Measurements from ENCODE around the gene HGFAC. TPM values are rescaled to one million over a fixed set of nuclear protein-coding genes. Genes with fewer than 3 reads are reported as not detected.

Gene HGFAC
- polyA plus RNA-seq, 4 donors = 0.21 to 0.30 TPM; not detected in 2

- H3K9me3 ChIP-seq (ENCODE audit: control insufficient read depth in 2 of 2, insufficient read depth in 1 of 2, low read depth in 1 of 2, low read length in 1 of 2) = no peaks in the 10 kb centered on the region
- H3K4me3 ChIP-seq (ENCODE audit: low read depth in 1 of 3, low read length in 3 of 3) = no peak overlapping the region
- no peak overlapping the region for H3K27ac ChIP-seq (ENCODE audit: low read depth in 1 of 3, low read length in 2 of 3)
- no peaks in the 10 kb centered on the region for H3K4me1 ChIP-seq (ENCODE audit: control insufficient read depth in 3 of 3, insufficient read depth in 2 of 3, low read depth in 1 of 3, low read length in 2 of 3)
- H3K27me3 ChIP-seq (ENCODE audit: control insufficient read depth in 3 of 3, insufficient read depth in 3 of 3, low read length in 3 of 3) = peaks cover 0 to 30% (median 4%) of the 10 kb centered on the region in 3 donors
- DNase-seq = no peak
- no peaks in the 10 kb centered on the region for H3K36me3 ChIP-seq (ENCODE audit: control insufficient read depth in 3 of 3, insufficient read depth in 2 of 3, low read depth in 1 of 3, low read length in 3 of 3)
- no peak for FAIRE-seq
- 32 to 72% (median 50%) methylated on average over 10 of the region's 10 CpGs for WGBS, 3 donors
Measured at GRCh38 chr4:3462321-3462789, 20.6 kb downstream of the HGFAC start.

GRCh38 chr4:3462790-3463415, 21.1 kb downstream of the HGFAC start, which contains the start of gene DOK7:
Gene DOK7 (plus strand): TSS chr4:3463306. CDS start chr4:3463376, 70 bp downstream.
- DNase-seq = peak in 1 of 2 donors; percentile 51
- WGBS, 3 donors = 1 to 15% (median 4%) methylated on average over 22 to 44 of the region's 44 CpGs

GRCh38 chr4:3463556-3464348, 22.0 kb downstream of the HGFAC start:
- Histone ChIP-seq H3K36me3 (ENCODE audit: control insufficient read depth in 3 of 3, insufficient read depth in 2 of 3, low read depth in 1 of 3, low read length in 3 of 3) (no peaks in the 10 kb centered on the region), H3K4me3 (ENCODE audit: low read depth in 1 of 3, low read length in 3 of 3) (peak overlapping the region in 1 of 3 donors; percentile 42)
- no peak for DNase-seq

More at GRCh38 chr4:3462790-3463415, 21.1 kb downstream of the HGFAC start, which contains the start of gene DOK7:
- Histone ChIP-seq H3K9me3 (ENCODE audit: control insufficient read depth in 2 of 2, insufficient read depth in 1 of 2, low read depth in 1 of 2, low read length in 1 of 2) (no peaks in the 10 kb centered on the region), H3K27ac (ENCODE audit: low read depth in 1 of 3, low read length in 2 of 3) (no peak within 1 kb of the TSS), H3K4me1 (ENCODE audit: control insufficient read depth in 3 of 3, insufficient read depth in 2 of 3, low read depth in 1 of 3, low read length in 2 of 3) (no peaks in the 10 kb centered on the region), H3K27me3 (ENCODE audit: control insufficient read depth in 3 of 3, insufficient read depth in 3 of 3, low read length in 3 of 3) (peaks cover 0 to 30% (median 4%) of the 10 kb centered on the region in 3 donors), H3K4me3 (ENCODE audit: low read depth in 1 of 3, low read length in 3 of 3) (peak within 1 kb of the TSS in 1 of 3 donors; percentile 42), H3K36me3 (ENCODE audit: control insufficient read depth in 3 of 3, insufficient read depth in 2 of 3, low read depth in 1 of 3, low read length in 3 of 3) (no peaks in the 10 kb centered on the region)
- FAIRE-seq = no peak

GRCh38 chr4:3464349-3464905, 22.7 kb downstream of the HGFAC start:
- no peaks in the 10 kb centered on the region for H3K4me1 ChIP-seq (ENCODE audit: control insufficient read depth in 3 of 3, insufficient read depth in 2 of 3, low read depth in 1 of 3, low read length in 2 of 3)
- DNase-seq (no peak), FAIRE-seq (no peak)
- no peaks in the 10 kb centered on the region for H3K36me3 ChIP-seq (ENCODE audit: control insufficient read depth in 3 of 3, insufficient read depth in 2 of 3, low read depth in 1 of 3, low read length in 3 of 3)
- WGBS, 3 donors = 78 to 89% (median 79%) methylated on average over 13 to 15 of the region's 15 CpGs
- H3K27ac ChIP-seq (ENCODE audit: low read depth in 1 of 3, low read length in 2 of 3) = no peak overlapping the region
- H3K27me3 ChIP-seq (ENCODE audit: control insufficient read depth in 3 of 3, insufficient read depth in 3 of 3, low read length in 3 of 3) = peaks cover 0 to 30% (median 4%) of the 10 kb centered on the region in 3 donors
- H3K9me3 ChIP-seq (ENCODE audit: control insufficient read depth in 2 of 2, insufficient read depth in 1 of 2, low read depth in 1 of 2, low read length in 1 of 2) = no peaks in the 10 kb centered on the region
- no peak overlapping the region for H3K4me3 ChIP-seq (ENCODE audit: low read depth in 1 of 3, low read length in 3 of 3)

More at GRCh38 chr4:3463556-3464348, 22.0 kb downstream of the HGFAC start:
- no peak for FAIRE-seq
- Histone ChIP-seq H3K9me3 (ENCODE audit: control insufficient read depth in 2 of 2, insufficient read depth in 1 of 2, low read depth in 1 of 2, low read length in 1 of 2) (no peaks in the 10 kb centered on the region), H3K27ac (ENCODE audit: low read depth in 1 of 3, low read length in 2 of 3) (no peak overlapping the region), H3K27me3 (ENCODE audit: control insufficient read depth in 3 of 3, insufficient read depth in 3 of 3, low read length in 3 of 3) (peaks cover 0 to 30% (median 4%) of the 10 kb centered on the region in 3 donors), H3K4me1 (ENCODE audit: control insufficient read depth in 3 of 3, insufficient read depth in 2 of 3, low read depth in 1 of 3, low read length in 2 of 3) (no peaks in the 10 kb centered on the region)
- WGBS, 3 donors = 21 to 51% (median 31%) methylated on average over 28 to 43 of the region's 43 CpGs

GRCh38 chr4:3464911-3465697, 23.3 kb downstream of the HGFAC start:
- Histone ChIP-seq H3K9me3 (ENCODE audit: control insufficient read depth in 2 of 2, insufficient read depth in 1 of 2, low read depth in 1 of 2, low read length in 1 of 2) (no peaks in the 10 kb centered on the region), H3K27ac (ENCODE audit: low read depth in 1 of 3, low read length in 2 of 3) (no peak overlapping the region), H3K36me3 (ENCODE audit: control insufficient read depth in 3 of 3, insufficient read depth in 2 of 3, low read depth in 1 of 3, low read length in 3 of 3) (no peaks in the 10 kb centered on the region), H3K4me1 (ENCODE audit: control insufficient read depth in 3 of 3, insufficient read depth in 2 of 3, low read depth in 1 of 3, low read length in 2 of 3) (no peaks in the 10 kb centered on the region), H3K27me3 (ENCODE audit: control insufficient read depth in 3 of 3, insufficient read depth in 3 of 3, low read length in 3 of 3) (peaks cover 0 to 30% (median 4%) of the 10 kb centered on the region in 3 donors), H3K4me3 (ENCODE audit: low read depth in 1 of 3, low read length in 3 of 3) (no peak overlapping the region)
- no peak for DNase-seq
- no peak for FAIRE-seq
- 91 to 92% (median 91%) methylated on average over 21 of the region's 21 CpGs for WGBS, 3 donors

GRCh38 chr4:3465698-3466671, 24.2 kb downstream of the HGFAC start:
- no peak for DNase-seq

More at GRCh38 chr4:3465698-3466671, 24.2 kb downstream of the HGFAC start:
- no peak overlapping the region for H3K27ac ChIP-seq (ENCODE audit: low read depth in 1 of 3, low read length in 2 of 3)
- H3K27me3 ChIP-seq (ENCODE audit: control insufficient read depth in 3 of 3, insufficient read depth in 3 of 3, low read length in 3 of 3) = peaks cover 0 to 22% (median 4%) of the 10 kb centered on the region in 3 donors
- no peaks in the 10 kb centered on the region for H3K36me3 ChIP-seq (ENCODE audit: control insufficient read depth in 3 of 3, insufficient read depth in 2 of 3, low read depth in 1 of 3, low read length in 3 of 3)
- no peaks in the 10 kb centered on the region for H3K4me1 ChIP-seq (ENCODE audit: control insufficient read depth in 3 of 3, insufficient read depth in 2 of 3, low read depth in 1 of 3, low read length in 2 of 3)
- FAIRE-seq = no peak
- H3K9me3 ChIP-seq (ENCODE audit: control insufficient read depth in 2 of 2, insufficient read depth in 1 of 2, low read depth in 1 of 2, low read length in 1 of 2) = no peaks in the 10 kb centered on the region
- no peak overlapping the region for H3K4me3 ChIP-seq (ENCODE audit: low read depth in 1 of 3, low read length in 3 of 3)
- WGBS, 3 donors = 74 to 76% (median 76%) methylated on average over 34 to 41 of the region's 41 CpGs
